Measurements from ENCODE around the gene DAB2.

The DAB2 gene

GRCh38 chr5:39424736-39425637 lies at the start of gene DAB2:
DAB2 (minus strand) TSS chr5:39424980; CDS start chr5:39394320, 30,660 bp downstream.
- DNase-seq, result peak; percentile 30

- no peak for DNase-seq
Measured at GRCh38 chr5:39473156-39473775, 48.5 kb upstream of the DAB2 start.

DNA sequence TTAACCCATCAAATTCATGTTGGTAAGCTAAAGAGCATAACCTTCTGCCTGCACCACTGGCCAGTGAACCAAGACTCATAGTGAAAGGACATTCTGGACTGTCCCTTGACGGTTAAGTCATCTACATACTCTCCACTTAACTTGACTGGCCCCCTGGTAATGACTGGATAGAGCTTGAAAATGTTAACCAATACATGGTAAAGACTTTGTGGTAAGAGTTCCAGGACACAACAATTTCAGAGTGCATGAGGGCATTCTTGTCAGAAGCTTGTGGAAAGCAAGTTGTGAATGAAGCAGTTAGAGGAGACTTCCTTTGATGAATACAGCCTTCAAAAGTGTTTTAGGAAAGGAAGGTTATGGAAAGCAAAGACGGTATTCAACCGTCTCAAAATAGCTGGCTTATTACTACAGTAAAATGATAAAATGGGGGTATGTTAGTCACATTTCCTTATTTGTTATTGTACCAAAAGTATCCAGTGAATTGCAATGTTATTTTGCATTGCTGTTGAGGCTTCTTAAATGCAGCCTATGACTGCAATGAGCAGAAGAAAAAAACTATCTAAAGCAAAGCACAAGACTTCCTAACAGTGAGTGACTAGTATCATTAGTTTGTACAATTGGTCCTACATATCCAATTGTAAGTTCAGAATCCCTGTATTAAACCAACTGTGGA lies 47.2 kb upstream of the DAB2 start:
- no peak for DNase-seq

- no peak for DNase-seq
Measured at GRCh38 chr5:39470811-39471210, 46.0 kb upstream of the DAB2 start.

DNA sequence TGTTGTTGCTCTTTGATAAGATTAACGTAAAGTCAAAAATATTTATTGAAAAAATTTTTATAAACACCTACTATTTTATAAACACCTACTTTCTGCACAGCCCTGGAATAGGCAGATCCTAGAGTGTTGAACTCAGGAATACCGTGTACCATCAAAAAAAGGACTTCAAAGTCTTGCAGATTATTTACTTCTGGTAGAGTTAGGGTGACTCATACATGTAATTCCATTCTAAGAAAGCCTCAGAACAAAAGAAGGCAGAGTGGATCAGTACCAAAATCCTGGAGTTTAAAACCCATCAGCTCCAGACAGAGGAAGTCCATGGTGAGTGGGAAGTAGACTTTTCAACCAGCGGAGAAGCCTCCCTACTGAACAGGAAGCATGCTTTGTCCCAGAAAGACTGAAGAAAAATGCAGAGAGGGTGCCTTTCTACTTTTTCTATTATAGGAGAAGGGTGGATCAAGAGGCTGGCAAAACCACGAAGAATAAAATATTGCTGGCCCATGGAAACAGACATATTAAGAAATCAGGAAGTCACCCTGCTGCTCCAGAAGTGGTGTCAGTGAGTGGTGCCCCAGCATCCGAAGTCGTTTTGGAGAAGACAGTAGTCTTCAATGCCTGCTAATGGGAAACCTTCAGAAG lies 45.1 kb upstream of the DAB2 start:
- DNase-seq, result no peak

DNA sequence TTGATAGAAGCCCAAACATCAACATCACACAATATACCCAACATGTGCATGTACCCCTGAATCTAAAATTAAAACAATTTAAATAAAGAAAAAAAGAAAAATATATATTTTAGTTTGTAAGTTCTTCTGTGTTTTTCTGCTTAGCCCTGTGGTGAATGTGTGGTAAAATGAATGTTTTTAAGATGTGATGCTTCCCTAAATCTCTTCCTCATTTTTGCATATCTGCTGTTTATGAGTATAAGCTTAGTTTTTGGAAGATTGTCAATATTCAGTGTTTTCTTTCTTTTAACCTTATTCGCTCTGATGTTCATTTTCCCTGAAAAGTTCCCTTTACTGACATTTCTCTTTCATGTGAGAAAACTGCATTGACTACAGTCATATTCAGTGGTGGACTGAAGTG lies 44.4 kb upstream of the DAB2 start:
- no peak for DNase-seq

DNA sequence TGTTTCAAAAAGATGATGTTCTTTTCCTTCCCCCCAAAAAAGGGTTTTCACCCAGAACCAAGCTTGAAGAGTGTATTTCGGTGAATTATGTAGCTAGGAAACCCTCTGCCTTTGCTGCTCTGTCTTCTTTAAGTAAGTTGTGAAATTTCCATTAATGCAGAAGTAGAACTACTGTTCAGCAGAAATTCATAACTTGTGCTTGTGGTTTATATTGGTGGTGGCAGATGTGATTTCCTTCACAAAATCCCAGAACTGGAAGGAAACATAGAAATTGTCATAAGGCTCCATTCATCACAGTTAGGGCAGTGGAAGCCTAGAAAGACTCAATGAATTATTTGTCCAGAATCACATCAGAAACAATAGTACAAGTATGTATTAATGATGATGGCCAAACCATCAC lies 42.1 kb upstream of the DAB2 start:
- no peak for DNase-seq

DNA sequence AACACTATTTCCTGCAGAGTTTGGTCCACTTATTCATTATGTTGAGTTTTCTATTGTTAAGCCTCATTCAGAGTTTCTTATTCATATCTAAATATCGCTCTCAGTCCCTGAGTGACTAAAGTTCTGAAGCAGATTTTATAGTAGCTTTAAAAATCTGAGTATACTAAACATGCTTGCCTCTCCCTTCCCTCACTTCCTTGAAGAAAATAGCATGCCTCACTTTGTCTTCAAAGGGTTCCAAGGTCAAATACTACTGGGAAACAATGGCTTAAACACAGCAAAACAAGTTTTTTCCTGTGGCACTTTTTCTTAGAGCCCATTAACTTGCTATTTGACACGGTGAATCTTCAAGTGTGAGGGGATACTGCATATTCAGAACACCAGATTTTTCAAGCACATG lies 41.1 kb upstream of the DAB2 start:
- DNase-seq, result no peak

GRCh38 chr5:39465097-39465496 lies 40.3 kb upstream of the DAB2 start:
- no peak for DNase-seq

DNA sequence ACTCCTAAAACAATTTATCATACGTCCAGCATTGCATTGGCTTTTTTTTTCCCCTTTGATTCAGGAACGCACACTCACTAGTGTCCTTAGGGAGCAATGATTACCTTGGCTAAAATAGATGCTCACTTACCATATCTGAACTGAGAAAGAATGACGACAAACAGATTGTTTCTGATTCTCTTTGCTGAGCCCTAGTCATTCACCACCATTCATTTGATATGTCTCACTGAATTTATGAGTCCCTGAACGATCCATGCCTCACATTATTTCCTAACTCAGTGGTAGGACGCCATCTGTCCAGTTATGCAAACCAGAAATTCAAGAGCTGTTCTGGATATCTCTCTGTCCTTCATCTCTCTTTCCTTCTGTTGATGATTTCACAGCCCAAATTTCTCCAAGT lies 39.3 kb upstream of the DAB2 start:
- DNase-seq, result no peak

DNA sequence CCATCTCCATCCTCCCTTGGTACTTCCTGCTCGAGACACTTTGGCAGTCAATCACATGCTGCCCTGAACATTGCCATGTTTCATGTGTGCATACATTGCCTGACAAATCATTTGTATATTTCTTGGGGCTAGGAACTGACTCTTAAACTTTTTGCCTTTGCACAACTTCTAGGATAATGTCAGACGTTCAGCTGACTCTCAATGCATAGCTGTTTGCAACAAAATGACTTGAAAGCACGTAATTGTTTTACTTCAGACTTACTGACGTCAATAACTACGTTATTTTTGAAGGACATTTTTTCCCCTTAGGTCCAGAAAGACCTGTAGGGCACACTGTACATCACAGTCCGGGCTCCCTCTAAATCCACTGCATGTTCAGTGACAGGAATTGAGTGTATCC lies 37.4 kb upstream of the DAB2 start:
- no peak for DNase-seq

DNA sequence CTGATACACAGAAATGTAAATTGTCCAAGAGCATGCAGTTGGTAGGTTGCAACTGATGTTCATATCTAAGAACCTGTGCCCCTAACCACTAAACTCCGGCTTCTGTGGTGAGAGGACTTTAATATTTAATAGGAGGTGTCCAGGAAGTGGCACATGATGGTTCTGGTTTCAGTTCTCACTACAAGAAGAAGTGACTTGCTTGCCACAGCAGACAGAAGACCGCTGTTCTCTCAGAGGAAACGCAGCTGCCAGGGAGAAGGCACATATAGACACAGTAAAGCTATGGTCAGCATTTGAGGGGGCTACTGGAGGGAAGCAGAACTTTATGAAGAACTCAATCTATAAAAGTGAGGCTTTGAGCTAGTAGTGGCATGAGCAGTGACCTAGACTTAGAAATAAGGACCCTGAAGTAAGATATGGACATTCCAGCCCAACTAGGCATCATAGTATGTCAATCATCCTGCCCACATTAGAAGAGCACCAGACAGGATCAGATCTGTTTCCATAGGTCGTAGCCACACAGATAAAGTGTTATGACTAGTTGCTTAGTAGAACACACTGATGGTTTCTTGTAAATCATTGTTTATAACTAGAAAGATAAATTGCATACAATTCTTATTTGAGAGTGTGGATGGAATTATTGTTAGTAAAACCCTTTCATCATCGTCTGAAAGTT lies 36.4 kb upstream of the DAB2 start:
- DNase-seq, result no peak

- no peak for DNase-seq
Measured at GRCh38 chr5:39459907-39460306, 35.1 kb upstream of the DAB2 start.

DNA sequence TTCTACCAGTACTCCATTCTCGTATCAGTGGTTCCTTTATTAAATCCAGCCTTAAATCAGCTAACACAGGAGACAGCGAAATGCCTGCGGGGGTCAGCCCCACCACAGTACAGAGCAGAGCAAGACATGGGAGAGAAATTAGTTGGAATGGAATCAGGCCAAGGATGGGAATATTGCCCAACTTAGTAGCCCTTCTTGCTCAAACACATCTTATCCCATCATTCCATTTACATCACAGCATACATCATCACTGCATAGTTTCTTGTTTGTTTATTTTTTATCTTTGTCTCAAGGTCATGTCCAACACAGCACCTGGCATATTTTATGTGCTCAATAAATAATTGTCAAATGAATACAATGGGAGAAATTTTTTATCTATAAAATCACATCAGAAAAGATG lies 34.3 kb upstream of the DAB2 start:
- no peak for DNase-seq

DNA sequence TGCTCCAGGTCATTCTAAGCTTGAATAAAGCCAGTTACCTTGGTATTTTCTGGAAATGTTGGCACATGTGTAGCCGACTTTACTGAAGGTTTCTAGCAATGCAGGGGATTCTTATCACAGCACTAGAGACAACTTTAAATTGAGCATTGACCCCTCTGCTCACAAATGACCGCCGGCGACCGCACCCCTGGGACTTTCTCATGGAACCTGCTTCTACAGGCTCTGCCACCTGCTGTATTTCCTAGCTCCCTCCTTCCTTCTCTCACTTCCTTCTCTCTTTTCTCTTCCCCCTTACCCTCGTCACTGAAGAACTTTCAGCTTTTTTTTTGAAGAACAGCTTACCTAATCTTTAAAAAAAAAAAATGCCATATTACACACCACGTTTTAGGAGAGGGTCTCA lies 30.9 kb upstream of the DAB2 start:
- DNase-seq, result no peak

- no peak for DNase-seq
Measured at GRCh38 chr5:39453606-39454005, 28.8 kb upstream of the DAB2 start.

- DNase-seq, result no peak
Measured at GRCh38 chr5:39452846-39453245, 28.1 kb upstream of the DAB2 start.

- no peak for DNase-seq
Measured at GRCh38 chr5:39451276-39451941, 26.6 kb upstream of the DAB2 start.

DNA sequence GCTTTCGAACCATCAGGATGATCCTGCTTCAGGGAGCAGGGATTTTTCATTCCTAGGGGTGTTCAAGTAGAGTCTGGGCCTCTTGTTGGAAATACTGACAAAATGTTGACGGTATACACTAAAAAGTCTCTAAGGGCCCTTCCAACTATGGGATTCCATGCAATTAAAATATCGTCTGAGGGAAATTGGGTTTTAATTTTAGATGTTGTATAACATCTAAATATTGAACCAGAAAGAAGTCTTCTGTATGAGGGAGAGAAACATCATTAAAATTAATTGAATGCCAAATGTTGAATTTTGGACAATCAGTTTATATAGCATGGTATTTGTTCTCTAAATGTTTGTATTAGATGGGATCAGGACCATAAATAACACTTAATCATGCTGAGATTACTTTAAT lies 25.7 kb upstream of the DAB2 start:
- DNase-seq, result no peak

DNA sequence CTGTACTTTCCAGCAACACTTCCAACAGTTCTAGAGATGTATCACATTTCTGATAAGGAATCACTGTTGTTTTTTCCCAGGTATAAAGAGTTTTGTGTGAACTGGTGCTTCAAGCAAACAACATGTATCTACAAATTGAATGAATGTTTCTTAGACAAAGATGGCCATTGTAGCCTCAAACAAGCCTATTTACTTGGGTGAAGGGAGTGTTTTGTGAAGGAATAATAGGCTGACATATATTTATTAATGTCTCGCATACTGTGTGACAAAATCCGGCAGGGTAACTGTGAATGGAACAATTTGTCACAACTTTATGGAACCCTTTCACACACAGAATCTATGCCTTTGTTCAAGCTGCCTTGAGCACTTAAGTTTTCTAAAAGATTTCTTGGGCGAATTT lies 24.8 kb upstream of the DAB2 start:
- no peak for DNase-seq

DNA sequence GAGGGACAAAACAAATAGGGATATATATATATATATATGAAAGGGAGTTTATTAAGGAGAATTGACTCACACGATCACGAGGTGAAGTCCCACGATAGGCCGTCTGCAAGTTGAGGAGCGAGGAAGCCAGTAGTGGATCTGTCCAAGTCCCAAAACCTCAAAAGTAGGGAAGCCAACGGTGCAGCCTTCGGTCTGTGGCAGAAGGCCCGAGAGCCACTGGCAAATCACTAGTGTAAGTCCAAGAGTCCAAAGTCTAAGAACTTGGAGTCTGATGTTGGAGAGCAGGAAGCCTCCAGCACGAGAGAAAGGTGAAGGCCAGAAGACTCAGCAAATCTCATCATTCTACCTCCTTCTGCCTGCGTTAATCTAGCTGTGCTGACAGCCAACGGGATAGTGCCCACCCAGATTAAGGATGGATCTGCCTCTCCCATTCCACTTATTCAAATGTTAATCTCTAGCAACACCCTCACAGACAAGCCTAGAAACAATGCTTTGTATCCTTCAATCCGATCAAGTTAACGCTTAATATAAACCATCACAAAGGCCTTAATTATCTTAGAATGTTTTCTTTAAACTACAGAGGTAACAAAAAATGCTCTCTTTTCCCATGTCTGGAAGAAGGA lies 23.8 kb upstream of the DAB2 start:
- DNase-seq, result no peak

DNA sequence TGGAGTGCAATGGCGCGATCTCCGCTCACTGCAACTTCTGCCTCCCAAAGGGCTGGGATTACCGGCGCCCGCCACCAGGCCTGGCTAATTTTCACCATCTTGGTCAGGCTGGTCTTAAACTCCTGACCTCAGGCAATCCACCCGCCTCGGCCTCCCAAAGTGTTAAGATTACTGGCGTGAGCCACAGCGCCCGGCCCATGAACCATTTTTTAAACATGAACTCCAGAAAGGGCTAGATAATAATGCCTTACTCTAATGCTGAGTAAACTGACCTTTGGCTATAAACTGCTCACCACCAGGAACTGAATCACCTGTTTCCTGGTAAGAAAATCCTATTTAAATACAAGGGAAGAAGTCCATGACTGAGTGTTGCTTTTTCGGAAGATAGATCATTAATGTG lies 23.2 kb upstream of the DAB2 start:
- DNase-seq, result no peak

Measured in stimulated activated CD4-positive, alpha-beta T cell treated with anti-CD3 and anti-CD28 coated beads, Interleukin-12 subunit alpha, Interleukin-12 subunit beta, amount 100 ng/mL, for 4 hours (primary cell).